HFF-Myc (cell line): ENCODE measurements around the gene FHIT.

Source experiments
- DNase-seq: peaks from one replicate; pipeline ENCODE4 v3.0.0-alpha.2; 2011; ENCODE audit warnings: low read depth; ENCODE audit errors: extremely low read depth
- H3K4me3 ChIP-seq: replicated peaks from 2 replicates; pipeline ENCODE4 v1.5.1; 2011; ENCODE audit warnings: low read depth, mild to moderate bottlenecking, control low read depth, low read length
- TF ChIP-seq, protein P1 (sequence below): IDR thresholded peaks from 2 replicates; pipeline ENCODE4 v1.5.1; 2012; ENCODE audit warnings: mild to moderate bottlenecking, low read depth, low read length, control low read depth; ENCODE audit errors: missing control alignments

The FHIT gene

GRCh38 chr3:60932170-60932569, 319.1 kb downstream of the FHIT start:
- TF ChIP-seq, protein P1, sequence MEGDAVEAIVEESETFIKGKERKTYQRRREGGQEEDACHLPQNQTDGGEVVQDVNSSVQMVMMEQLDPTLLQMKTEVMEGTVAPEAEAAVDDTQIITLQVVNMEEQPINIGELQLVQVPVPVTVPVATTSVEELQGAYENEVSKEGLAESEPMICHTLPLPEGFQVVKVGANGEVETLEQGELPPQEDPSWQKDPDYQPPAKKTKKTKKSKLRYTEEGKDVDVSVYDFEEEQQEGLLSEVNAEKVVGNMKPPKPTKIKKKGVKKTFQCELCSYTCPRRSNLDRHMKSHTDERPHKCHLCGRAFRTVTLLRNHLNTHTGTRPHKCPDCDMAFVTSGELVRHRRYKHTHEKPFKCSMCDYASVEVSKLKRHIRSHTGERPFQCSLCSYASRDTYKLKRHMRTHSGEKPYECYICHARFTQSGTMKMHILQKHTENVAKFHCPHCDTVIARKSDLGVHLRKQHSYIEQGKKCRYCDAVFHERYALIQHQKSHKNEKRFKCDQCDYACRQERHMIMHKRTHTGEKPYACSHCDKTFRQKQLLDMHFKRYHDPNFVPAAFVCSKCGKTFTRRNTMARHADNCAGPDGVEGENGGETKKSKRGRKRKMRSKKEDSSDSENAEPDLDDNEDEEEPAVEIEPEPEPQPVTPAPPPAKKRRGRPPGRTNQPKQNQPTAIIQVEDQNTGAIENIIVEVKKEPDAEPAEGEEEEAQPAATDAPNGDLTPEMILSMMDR: no peak
- DNase-seq: no peak
- H3K4me3 ChIP-seq: no peak overlapping the region

GRCh38 chr3:60931452-60931851, 319.8 kb downstream of the FHIT start:
- TF ChIP-seq, protein P1: no peak
- H3K4me3 ChIP-seq: no peak overlapping the region
- DNase-seq: no peak

- no peak overlapping the region for H3K4me3 ChIP-seq
- no peak for DNase-seq
- TF ChIP-seq, protein P1: no peak
Measured at GRCh38 chr3:60920519-60920918, 330.7 kb downstream of the FHIT start.

DNA sequence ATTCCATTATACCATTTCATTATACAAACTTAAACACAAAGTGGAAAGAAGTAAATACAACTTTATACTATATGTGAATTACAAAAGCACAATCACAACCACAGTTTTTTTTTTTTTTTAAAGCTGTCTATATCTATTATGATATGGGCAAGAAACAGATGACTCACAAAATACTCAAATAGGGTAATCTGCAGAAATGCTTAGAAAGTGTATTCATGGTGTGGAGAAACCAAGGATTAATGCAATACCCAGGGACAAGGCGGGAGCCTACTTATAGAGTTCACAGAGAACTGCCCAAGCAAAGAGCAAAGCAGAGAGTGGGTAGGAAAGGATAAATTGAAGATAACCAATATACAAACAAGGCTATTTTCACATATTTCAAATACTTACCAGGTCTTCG, 332.0 kb downstream of the FHIT start:
- no peak overlapping the region for H3K4me3 ChIP-seq
- TF ChIP-seq, protein P1: no peak
- DNase-seq: no peak

- H3K4me3 ChIP-seq: no peak overlapping the region
- TF ChIP-seq, protein P1: no peak
- no peak for DNase-seq
Measured at GRCh38 chr3:60917141-60917540, 334.1 kb downstream of the FHIT start.

- H3K4me3 ChIP-seq: no peak overlapping the region
- DNase-seq: no peak
- TF ChIP-seq, protein P1: no peak
Measured at GRCh38 chr3:60916546-60916945, 334.7 kb downstream of the FHIT start.

DNA sequence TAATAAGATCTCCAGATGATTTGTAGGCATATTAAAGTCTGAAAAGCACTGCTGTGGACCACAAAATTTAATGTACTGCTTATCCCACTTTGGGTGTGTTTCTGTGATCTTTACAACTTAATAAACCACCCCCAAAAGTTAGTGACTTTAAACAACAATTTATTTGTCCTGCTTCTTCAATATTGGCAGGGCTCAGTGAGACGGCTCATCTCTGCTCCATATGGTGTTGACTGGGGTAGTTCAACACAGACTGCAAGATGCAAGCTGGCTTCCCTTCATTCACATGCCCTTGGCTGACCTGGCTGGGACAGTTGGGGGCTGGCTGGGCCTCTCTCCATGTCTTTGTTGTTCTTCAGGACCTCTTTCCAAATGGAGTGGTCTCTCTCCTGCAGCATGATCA, 337.8 kb downstream of the FHIT start:
- H3K4me3 ChIP-seq: no peak overlapping the region
- TF ChIP-seq, protein P1: no peak
- no peak for DNase-seq
